Endothelial cell of umbilical vein (primary cell): ENCODE data around the gene TNPO1.

Experiments
- CTCF ChIP-seq, 2 donors: IDR thresholded peaks; 1 replicate in 1 of 2; 2 replicates in 1 of 2; pipeline ENCODE4 v1.5.1; 2011; ENCODE audit warnings: low read length in 2 of 2, mild to moderate bottlenecking in 2 of 2, moderate library complexity in 2 of 2, control low read depth in 1 of 2, inconsistent platforms in 1 of 2, low read depth in 1 of 2; ENCODE audit not compliant: insufficient read depth in 1 of 2; ENCODE audit errors: extremely low read depth in 1 of 2
- EZH2 ChIP-seq: IDR thresholded peaks from 2 replicates; pipeline ENCODE4 v1.6.1; 2012; ENCODE audit warnings: borderline replicate concordance, low read depth, mild to moderate bottlenecking, moderate library complexity, low read length, inconsistent platforms; ENCODE audit not compliant: severe bottlenecking
- FOS ChIP-seq: IDR thresholded peaks from 2 replicates; pipeline ENCODE4 v1.6.1; 2011; ENCODE audit warnings: mild to moderate bottlenecking, low read length, moderate library complexity, borderline replicate concordance; ENCODE audit not compliant: insufficient read depth
- GATA2 ChIP-seq: IDR thresholded peaks from 2 replicates; pipeline ENCODE4 v1.7.0; 2011; ENCODE audit warnings: low read depth, mild to moderate bottlenecking, moderate library complexity, mixed read lengths, low read length; ENCODE audit not compliant: insufficient read length, insufficient read depth
- JUN ChIP-seq: IDR thresholded peaks from 2 replicates; pipeline ENCODE4 v1.6.1; 2011; ENCODE audit warnings: borderline replicate concordance, low read depth; ENCODE audit not compliant: insufficient read length, insufficient read depth
- MAX ChIP-seq: IDR thresholded peaks from 2 replicates; pipeline ENCODE4 v1.6.1; 2011; ENCODE audit not compliant: insufficient read depth, insufficient read length
- MYC ChIP-seq: IDR thresholded peaks from one replicate; pipeline ENCODE4 v1.6.1; 2011; ENCODE audit warnings: mild to moderate bottlenecking, low read depth, low read length
- POLR2A ChIP-seq: IDR thresholded peaks from 2 replicates; pipeline ENCODE4 v1.6.1; 2012; ENCODE audit warnings: low read depth, mild to moderate bottlenecking, control low read depth, low read length
- POLR2AphosphoS5 ChIP-seq: IDR thresholded peaks from 2 replicates; pipeline ENCODE4 v1.6.1; 2012; ENCODE audit warnings: low read depth, mild to moderate bottlenecking, control low read depth, low read length, moderate library complexity; ENCODE audit not compliant: insufficient read depth

GRCh38 chr5:72940082-72940481, 123.6 kb downstream of the TNPO1 start:
- no peak for TF ChIP-seq CTCF (IDR thresholded peaks at IDR 0.05; ENCODE audit: extremely low read depth in 1 of 2, insufficient read depth in 1 of 2, low read depth in 1 of 2, low read length in 2 of 2)
- TF ChIP-seq EZH2 = no peak
- TF ChIP-seq POLR2A = no peak
- no peak for TF ChIP-seq GATA2
- no peak for TF ChIP-seq POLR2AphosphoS5
- TF ChIP-seq MAX = no peak
- TF ChIP-seq MYC = no peak
- no peak for TF ChIP-seq JUN
- no peak for TF ChIP-seq FOS
